Fibroblast of mammary gland (primary cell): Measurements from ENCODE around the gene CHST11.

Experiments used
- DNase-seq: peaks from one replicate; pipeline ENCODE4 v3.0.0-alpha.2; 2010; ENCODE audit warnings: low read depth
- H3K4me3 ChIP-seq: 2 replicates; pipeline ENCODE4 v1.5.1; 2011; ENCODE audit warnings: low read depth, mild to moderate bottlenecking, low read length, moderate library complexity; ENCODE audit not compliant: control insufficient read depth
- TF ChIP-seq, protein P1 (sequence below): conservative IDR thresholded peaks from 2 replicates; pipeline ENCODE4 v1.5.1; 2011; ENCODE audit warnings: low read depth, low read length, inconsistent platforms; ENCODE audit not compliant: control insufficient read depth, insufficient read depth

CHST11 gene

GRCh38 chr12:104460973-104461698 is 4.4 kb downstream of the CHST11 start:
- H3K4me3 ChIP-seq = no peak overlapping the region
- TF ChIP-seq, protein P1, sequence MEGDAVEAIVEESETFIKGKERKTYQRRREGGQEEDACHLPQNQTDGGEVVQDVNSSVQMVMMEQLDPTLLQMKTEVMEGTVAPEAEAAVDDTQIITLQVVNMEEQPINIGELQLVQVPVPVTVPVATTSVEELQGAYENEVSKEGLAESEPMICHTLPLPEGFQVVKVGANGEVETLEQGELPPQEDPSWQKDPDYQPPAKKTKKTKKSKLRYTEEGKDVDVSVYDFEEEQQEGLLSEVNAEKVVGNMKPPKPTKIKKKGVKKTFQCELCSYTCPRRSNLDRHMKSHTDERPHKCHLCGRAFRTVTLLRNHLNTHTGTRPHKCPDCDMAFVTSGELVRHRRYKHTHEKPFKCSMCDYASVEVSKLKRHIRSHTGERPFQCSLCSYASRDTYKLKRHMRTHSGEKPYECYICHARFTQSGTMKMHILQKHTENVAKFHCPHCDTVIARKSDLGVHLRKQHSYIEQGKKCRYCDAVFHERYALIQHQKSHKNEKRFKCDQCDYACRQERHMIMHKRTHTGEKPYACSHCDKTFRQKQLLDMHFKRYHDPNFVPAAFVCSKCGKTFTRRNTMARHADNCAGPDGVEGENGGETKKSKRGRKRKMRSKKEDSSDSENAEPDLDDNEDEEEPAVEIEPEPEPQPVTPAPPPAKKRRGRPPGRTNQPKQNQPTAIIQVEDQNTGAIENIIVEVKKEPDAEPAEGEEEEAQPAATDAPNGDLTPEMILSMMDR = no peak
- DNase-seq = no peak

- TF ChIP-seq, protein P1 = no peak
- no peak overlapping the region for H3K4me3 ChIP-seq
- DNase-seq = no peak
These were observed 5.6 kb downstream of the CHST11 start for GRCh38 chr12:104462325-104462724.

DNA sequence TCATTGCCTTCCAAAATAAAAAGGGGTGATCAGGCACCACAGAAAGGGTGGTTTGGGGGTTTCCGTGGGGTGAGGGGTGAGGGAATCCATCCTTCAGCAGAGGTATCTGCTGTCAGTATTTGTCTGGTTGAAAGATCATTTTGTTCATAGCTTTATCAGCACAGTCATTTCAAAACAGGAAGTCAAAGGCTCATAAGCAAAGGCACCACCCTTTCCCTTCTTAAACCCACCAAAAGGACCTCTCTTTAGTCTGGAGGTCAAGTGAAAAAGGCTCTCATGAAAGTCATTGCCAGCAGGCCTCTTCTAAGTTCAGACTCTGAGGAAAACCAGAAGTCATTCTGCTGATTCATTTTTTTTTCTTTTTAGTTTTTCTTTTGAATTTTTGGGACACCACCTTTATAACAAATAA is 6.2 kb downstream of the CHST11 start:
- H3K4me3 ChIP-seq = no peak overlapping the region
- DNase-seq = no peak
- TF ChIP-seq, protein P1 = no peak

GRCh38 chr12:104463368-104463767 is 6.6 kb downstream of the CHST11 start:
- TF ChIP-seq, protein P1 = no peak
- no peak overlapping the region for H3K4me3 ChIP-seq
- DNase-seq = no peak

- no peak overlapping the region for H3K4me3 ChIP-seq
- TF ChIP-seq, protein P1 = no peak
- no peak for DNase-seq
These were observed 8.2 kb downstream of the CHST11 start for GRCh38 chr12:104464899-104465298.

DNA sequence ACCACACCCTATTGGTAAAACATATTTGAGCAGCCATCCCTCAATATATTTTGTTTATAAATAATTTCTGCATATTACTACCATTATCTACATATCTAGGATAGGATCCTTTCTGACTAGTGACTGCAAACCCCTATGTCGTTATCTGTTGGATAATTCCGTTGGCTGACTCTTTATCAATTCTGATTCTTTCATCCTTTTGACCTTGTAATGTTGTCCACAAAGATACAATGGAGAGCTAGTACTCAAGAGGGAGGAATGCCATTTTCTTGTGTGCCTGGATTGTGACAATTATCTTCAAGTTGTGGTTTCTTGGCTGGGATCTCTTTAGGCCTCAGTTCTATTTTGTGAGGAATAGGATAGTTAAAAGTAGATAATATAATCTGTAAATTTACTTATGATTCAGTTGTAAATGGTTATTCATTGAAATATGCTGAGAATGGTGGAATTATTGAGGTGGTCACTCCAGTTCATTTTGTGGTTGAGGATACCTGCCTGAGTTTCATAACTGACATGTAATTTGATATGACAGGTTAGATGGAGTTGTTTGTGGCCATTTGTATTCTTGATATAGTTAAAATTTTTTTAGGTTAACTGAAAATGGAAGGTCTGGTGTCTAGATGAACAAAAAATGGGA is 10.1 kb downstream of the CHST11 start:
- no peak for DNase-seq
- TF ChIP-seq, protein P1 = no peak
- H3K4me3 ChIP-seq = no peak overlapping the region
